HepG2 (cell line): Measurements from ENCODE around the gene SHFL. TPM values are rescaled to one million over a fixed set of nuclear protein-coding genes. Genes with fewer than 3 reads are reported as not detected.

Experiments used
- ATAC-seq: fragments of 200-7000 bp; cut with Tn5 transposase; 3 replicates; pipeline ENCODE4 v1.9.1; 2020; ENCODE audit warnings: mild to moderate bottlenecking, moderate library complexity
- BruUV-seq: library from RNA; stranded (reverse); fragments of 400-500 nt; replicated peaks from 2 replicates; lab custom pipeline; 2021; lab: Mats Ljungman, UMichigan
- CTCF ChIA-PET: fragments of 300-600 bp; formaldehyde crosslinking; extraction: SDS; loops from one replicate; lab custom pipeline; 2021; ENCODE audit warnings: low total read pairs, inconsistent platforms, low intra/inter-chr PET ratio; lab: Yijun Ruan, JAX
- POLR2A ChIA-PET: fragments of 350-600 bp; sonication (Branson Sonifier 250); formaldehyde crosslinking; loops from one replicate; lab custom pipeline; 2020; ENCODE audit warnings: antibody characterized with exemption, inconsistent platforms; lab: Yijun Ruan, JAX
- DNase-seq: peaks from one replicate; pipeline ENCODE4 v3.0.0-alpha.2; 2015; ENCODE audit warnings: low spot score
- FAIRE-seq: peaks from 3 replicates; lab custom pipeline; 2011; peaks lifted over from hg19 to GRCh38; lab: Jason Lieb, UNC
- H2AFZ ChIP-seq: one replicate; pipeline ENCODE4 v1.6.1; 2011; ENCODE audit warnings: low read length, inconsistent platforms
- H3K27ac ChIP-seq: fragments of 300-600 bp; 3 replicates; pipeline ENCODE4 v1.8.0; 2011; ENCODE audit warnings: mixed run types, mild to moderate bottlenecking, mixed read lengths, low read length, inconsistent platforms; ENCODE audit not compliant: insufficient read depth; ENCODE audit errors: extremely low read length
- H3K27me3 ChIP-seq, 2 experiments: fragments of 200-600 bp in 1 of 2; 2 replicates in 1 of 2; 3 replicates in 1 of 2; pipeline versions ENCODE4 v1.6.0 to v1.8.0; 2011; ENCODE audit warnings: low read length in 2 of 2, mild to moderate bottlenecking in 2 of 2, moderate library complexity in 2 of 2, inconsistent platforms in 1 of 2; ENCODE audit not compliant: insufficient read depth in 2 of 2, control insufficient read depth in 1 of 2
- H3K36me3 ChIP-seq, 2 experiments: fragments of 200-600 bp in 1 of 2; replicated peaks in 1 of 2; 2 replicates in 1 of 2; 3 replicates in 1 of 2; pipeline versions ENCODE4 v1.5.1 to v1.8.0; 2011; ENCODE audit warnings: low read length in 2 of 2, inconsistent platforms in 1 of 2; ENCODE audit not compliant: insufficient read depth in 2 of 2, control insufficient read depth in 1 of 2
- H3K4me1 ChIP-seq: 2 replicates; pipeline ENCODE4 v1.5.1; 2012; ENCODE audit warnings: low read length, inconsistent platforms; ENCODE audit not compliant: insufficient read depth
- H3K4me2 ChIP-seq: 2 replicates; pipeline ENCODE4 v1.6.0; 2011; ENCODE audit warnings: low read depth, low read length, inconsistent platforms
- H3K4me3 ChIP-seq, 3 experiments: fragments of 200-600 bp in 1 of 3; sonication (generic), shearing (Covaris generic) in 1 of 3; replicated peaks in 1 of 3; 2 replicates each; pipeline ENCODE4 v1.5.1; 2011 to 2016; ENCODE audit warnings: low read length in 3 of 3, inconsistent platforms in 2 of 3, low read depth in 2 of 3, mild to moderate bottlenecking in 2 of 3, control low read depth in 1 of 3, mixed read lengths in 1 of 3; ENCODE audit not compliant: insufficient read depth in 1 of 3
- H3K79me2 ChIP-seq: one replicate; pipeline ENCODE4 v1.6.1; 2011; ENCODE audit warnings: low read length, inconsistent platforms; ENCODE audit not compliant: insufficient read depth
- H3K9ac ChIP-seq: 2 replicates; pipeline ENCODE4 v1.6.0; 2011; ENCODE audit warnings: mild to moderate bottlenecking, low read depth, low read length, inconsistent platforms; ENCODE audit not compliant: insufficient read depth
- H3K9me3 ChIP-seq: 2 replicates; pipeline ENCODE4 v1.5.1; 2012; ENCODE audit warnings: mild to moderate bottlenecking, low read length
- H4K20me1 ChIP-seq: 2 replicates; pipeline ENCODE4 v1.6.0; 2011; ENCODE audit warnings: inconsistent platforms, mild to moderate bottlenecking, low read length, moderate library complexity; ENCODE audit not compliant: insufficient read depth
- ADNP ChIP-seq: sonication (generic); formaldehyde crosslinking; IDR thresholded peaks from 2 replicates; pipeline ENCODE4 v1.4.0; 2020; ENCODE audit warnings: missing genetic modification reagents
- CENPT ChIP-seq: sonication (generic); formaldehyde crosslinking; IDR thresholded peaks from 2 replicates; pipeline ENCODE4 v1.8.0; 2022; ENCODE audit warnings: low read depth, mild to moderate bottlenecking, moderate library complexity, missing genetic modification reagents
- DNMT1 ChIP-seq: sonication (generic); formaldehyde crosslinking; IDR thresholded peaks from 2 replicates; pipeline ENCODE4 v1.5.1; 2020; ENCODE audit warnings: mild to moderate bottlenecking, missing genetic modification reagents
- DZIP1 ChIP-seq: sonication (generic); formaldehyde crosslinking; IDR thresholded peaks from 2 replicates; pipeline ENCODE4 v1.5.0; 2020; ENCODE audit warnings: mild to moderate bottlenecking, missing genetic modification reagents
- RXRA ChIP-seq: sonication (generic); formaldehyde crosslinking; IDR thresholded peaks from 2 replicates; pipeline ENCODE4 v1.5.1; 2020; ENCODE audit warnings: missing genetic modification reagents
- TIGD3 ChIP-seq: sonication (generic); formaldehyde crosslinking; IDR thresholded peaks from 2 replicates; pipeline ENCODE4 v1.5.1; 2020; ENCODE audit warnings: mild to moderate bottlenecking, missing genetic modification reagents, borderline replicate concordance
- ZNF605 ChIP-seq: sonication (generic); formaldehyde crosslinking; IDR thresholded peaks from 2 replicates; pipeline ENCODE4 v1.8.0; 2022; ENCODE audit warnings: mild to moderate bottlenecking, missing genetic modification reagents
- ZNF646 ChIP-seq: sonication (generic); formaldehyde crosslinking; IDR thresholded peaks from 2 replicates; pipeline ENCODE4 v1.9.0; 2021; ENCODE audit warnings: mild to moderate bottlenecking, missing genetic modification reagents
- WGBS: methylation state at CpG from one replicate; pipeline ENCODE4 v1.1.6; 2017; ENCODE audit warnings: low lambda C conversion rate; 5-methylcytosine and 5-hydroxymethylcytosine counted together
- in situ Hi-C: cut with HindIII; loops from 2 replicates; pipeline ENCODE4 v1.10.0; 2017; ENCODE audit warnings: low pct_unique_long_range_greater_than_20kb; ENCODE audit not compliant: extremely low pct_ligation_motif_present
- intact Hi-C: fragments of 100-400 bp; cut with micrococcal nuclease; formaldehyde crosslinking; loops from one replicate; pipeline ENCODE4 v1.10.0; 2022; ENCODE audit not compliant: unreplicated experiment
- polyA plus RNA-seq, 8 experiments: library from polyadenylated mRNA; depleted of rRNA in 3 of 8; stranded (reverse) in 7 of 8; unstranded in 1 of 8; fragments of >200 nt; fragmentation: Illumina TruSeq in 4 of 8; extraction: Trizol in 4 of 8; gene quantifications; 2 replicates each; pipeline versions ENCODE4 v1.2.1 to v1.2.3, GENCODE V29; 2011 to 2016; ENCODE audit warnings: low read depth in 4 of 8, missing spikeins in 1 of 8, mixed read lengths in 1 of 8; ENCODE audit not compliant: insufficient read depth in 1 of 8
- total RNA-seq, 5 experiments: library from RNA; depleted of rRNA; stranded (reverse); fragments of >200 nt; fragmentation: Illumina TruSeq; extraction: Trizol; gene quantifications; 2 replicates each; pipeline ENCODE4 v1.2.3, GENCODE V29; 2016; ENCODE audit warnings: low read depth in 1 of 5
- TF ChIP-seq, protein P1 (sequence below): sonication (generic); formaldehyde crosslinking; IDR thresholded peaks from 2 replicates; pipeline ENCODE4 v1.9.0; 2022; ENCODE audit warnings: missing genetic modification reagents, mild to moderate bottlenecking, borderline replicate concordance

The SHFL gene
- total and polyA plus RNA-seq, 2 of the 13 experiments (the other 11 are each of a cell fraction or from before 2014, with no cell fraction given): 12.3 to 36.4 TPM

GRCh38 chr19:10113964-10114650 lies 28.0 kb downstream of the SHFL start:
- FAIRE-seq (no peak), DNase-seq (no peak), ATAC-seq (peak; percentile 16)
- peaks cover 24% of the 10 kb centered on the region for H3K4me1 ChIP-seq
- in situ Hi-C loops: no loop called here
- no peak overlapping the region for H3K27ac ChIP-seq
- ChIA-PET CTCF (no interaction called here), POLR2A (interaction anchor here (0.8 to 2.4 kb wide), 3 partner anchors 8 to 92 kb away, joined by 3 to 10 read pairs (median 4); partner anchors contain the start of gene PPAN)
- 98% methylated on average over 14 of the region's 43 CpGs for WGBS
- H3K79me2 ChIP-seq: peaks cover 9% of the 10 kb centered on the region
- H3K4me2 ChIP-seq: no peak overlapping the region
- no peak overlapping the region for H3K9ac ChIP-seq
- peaks cover 13% of the 10 kb centered on the region; the same call in 1 of the 2 replicates for H4K20me1 ChIP-seq
- no TSS peak for BruUV-seq
- intact Hi-C loops: no loop called here
- no peaks in the 10 kb centered on the region; a peak in 1 of 5 replicates for H3K27me3 ChIP-seq
- H2AFZ ChIP-seq: no peak overlapping the region
- H3K4me3 ChIP-seq: no peak overlapping the region
- no peaks in the 10 kb centered on the region for H3K9me3 ChIP-seq
- H3K36me3 ChIP-seq: peaks cover 36 to 58% of the 10 kb centered on the region in 2 experiments
- TF ChIP-seq DNMT1 (CRISPR knock-in tag): 0 out of 2 replicates have a peak, but pooled peaks have one; percentile 19
- no peak for TF ChIP-seq ZNF646 (CRISPR knock-in tag)
- TF ChIP-seq, protein P1, sequence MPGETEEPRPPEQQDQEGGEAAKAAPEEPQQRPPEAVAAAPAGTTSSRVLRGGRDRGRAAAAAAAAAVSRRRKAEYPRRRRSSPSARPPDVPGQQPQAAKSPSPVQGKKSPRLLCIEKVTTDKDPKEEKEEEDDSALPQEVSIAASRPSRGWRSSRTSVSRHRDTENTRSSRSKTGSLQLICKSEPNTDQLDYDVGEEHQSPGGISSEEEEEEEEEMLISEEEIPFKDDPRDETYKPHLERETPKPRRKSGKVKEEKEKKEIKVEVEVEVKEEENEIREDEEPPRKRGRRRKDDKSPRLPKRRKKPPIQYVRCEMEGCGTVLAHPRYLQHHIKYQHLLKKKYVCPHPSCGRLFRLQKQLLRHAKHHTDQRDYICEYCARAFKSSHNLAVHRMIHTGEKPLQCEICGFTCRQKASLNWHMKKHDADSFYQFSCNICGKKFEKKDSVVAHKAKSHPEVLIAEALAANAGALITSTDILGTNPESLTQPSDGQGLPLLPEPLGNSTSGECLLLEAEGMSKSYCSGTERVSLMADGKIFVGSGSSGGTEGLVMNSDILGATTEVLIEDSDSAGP (CRISPR knock-in tag): 0 out of 2 replicates have a peak, but pooled peaks have one; percentile 12
- no peak for TF ChIP-seq ADNP (CRISPR knock-in tag)
- TF ChIP-seq TIGD3 (CRISPR knock-in tag): 0 out of 2 replicates have a peak, but pooled peaks have one; percentile 18
- 0 out of 2 replicates have a peak, but pooled peaks have one; percentile 50 for TF ChIP-seq ZNF605
- no peak for TF ChIP-seq RXRA
- no peak for TF ChIP-seq DZIP1 (CRISPR knock-in tag)
- 0 out of 2 replicates have a peak, but pooled peaks have one; percentile 47 for TF ChIP-seq CENPT
